Central memory CD8-positive, alpha-beta T cell (primary cell): ENCODE measurements around the gene ATXN3.

ENCODE experiments used
- ATAC-seq: fragments of 150-1000 bp; cut with Tn5 transposase; replicated peaks from 2 replicates; pipeline ENCODE4 v1.10.0; 2022; ENCODE audit warnings: mild to moderate bottlenecking, moderate FRiP score, moderate number of reproducible peaks; ENCODE audit not compliant: poor library complexity, severe bottlenecking; ENCODE audit errors: extremely low read depth
- DNase-seq, 2 donors: peaks; one replicate each; pipeline ENCODE4 v3.0.0; 2021; ENCODE audit warnings: low spot score in 2 of 2
- H3K27ac Mint-ChIP-seq: one replicate; pipeline ENCODE4 v1.8.0; 2022; ENCODE audit warnings: low read depth, mild to moderate bottlenecking, moderate library complexity, mixed read lengths
- H3K27me3 Mint-ChIP-seq: one replicate; pipeline ENCODE4 v1.8.0; 2022; ENCODE audit warnings: mixed read lengths
- H3K36me3 Mint-ChIP-seq: one replicate; pipeline ENCODE4 v1.8.0; 2022; ENCODE audit warnings: mild to moderate bottlenecking, moderate library complexity, mixed read lengths; ENCODE audit not compliant: insufficient read depth
- H3K4me1 Mint-ChIP-seq: one replicate; pipeline ENCODE4 v1.8.0; 2022; ENCODE audit warnings: mixed read lengths
- H3K4me3 Mint-ChIP-seq: one replicate; pipeline ENCODE4 v1.8.0; 2022; ENCODE audit warnings: mild to moderate bottlenecking, moderate library complexity, mixed read lengths
- H3K9me3 Mint-ChIP-seq: one replicate; pipeline ENCODE4 v1.8.0; 2022; ENCODE audit warnings: mixed read lengths

ATXN3 gene

DNA sequence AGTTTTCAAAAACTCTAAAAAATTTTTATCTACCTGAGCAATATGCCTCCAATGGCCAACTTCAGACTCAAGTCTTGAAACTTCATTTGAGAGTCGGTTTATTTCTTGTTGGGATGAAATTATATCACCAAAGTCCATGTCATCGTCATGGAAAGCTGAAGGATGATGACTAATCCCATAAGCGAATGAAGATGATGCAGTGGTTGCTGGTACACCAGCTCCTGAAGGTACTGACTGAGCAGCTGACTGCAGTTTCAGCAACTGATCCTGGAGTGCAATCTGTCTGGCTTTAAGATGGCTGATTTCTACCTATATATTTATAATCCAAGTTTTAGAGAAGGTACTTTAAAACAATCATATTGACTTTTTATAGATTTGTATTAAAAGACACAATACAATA lies 84.9 kb downstream of the ATXN3 start:
- Mint-ChIP-seq H3K9me3 (no peaks in the 10 kb centered on the region), H3K4me1 (peaks cover 4% of the 10 kb centered on the region), H3K27ac (no peak overlapping the region), H3K27me3 (no peaks in the 10 kb centered on the region), H3K4me3 (no peak overlapping the region), H3K36me3 (peaks cover 31% of the 10 kb centered on the region)
- no peak for DNase-seq
- ATAC-seq: no peak

DNA sequence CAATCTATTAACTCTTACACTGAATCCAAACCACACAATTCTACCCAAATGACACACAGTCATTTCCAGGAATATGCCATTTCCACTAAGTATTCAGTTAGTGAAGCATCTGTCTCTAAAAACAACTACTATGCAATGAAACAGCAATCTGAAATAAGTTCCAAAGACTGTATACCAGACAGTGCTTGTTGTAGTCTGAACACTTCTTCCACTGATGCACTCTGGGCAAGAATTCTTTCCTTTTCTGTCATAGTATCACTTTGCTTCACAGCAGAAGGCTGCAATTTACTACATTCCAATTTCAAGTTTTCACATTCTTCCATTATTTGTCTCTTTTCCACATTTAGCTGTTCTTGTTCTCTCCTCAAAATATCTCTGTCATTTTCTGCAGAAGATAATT lies 92.3 kb downstream of the ATXN3 start:
- no peak overlapping the region for H3K4me3 Mint-ChIP-seq
- peaks cover 11% of the 10 kb centered on the region for H3K4me1 Mint-ChIP-seq
- no peak overlapping the region for H3K27ac Mint-ChIP-seq
- no peaks in the 10 kb centered on the region for H3K27me3 Mint-ChIP-seq
- H3K36me3 Mint-ChIP-seq: peaks cover 34% of the 10 kb centered on the region
- ATAC-seq (no peak), DNase-seq (no peak)
- H3K9me3 Mint-ChIP-seq: no peaks in the 10 kb centered on the region

DNA sequence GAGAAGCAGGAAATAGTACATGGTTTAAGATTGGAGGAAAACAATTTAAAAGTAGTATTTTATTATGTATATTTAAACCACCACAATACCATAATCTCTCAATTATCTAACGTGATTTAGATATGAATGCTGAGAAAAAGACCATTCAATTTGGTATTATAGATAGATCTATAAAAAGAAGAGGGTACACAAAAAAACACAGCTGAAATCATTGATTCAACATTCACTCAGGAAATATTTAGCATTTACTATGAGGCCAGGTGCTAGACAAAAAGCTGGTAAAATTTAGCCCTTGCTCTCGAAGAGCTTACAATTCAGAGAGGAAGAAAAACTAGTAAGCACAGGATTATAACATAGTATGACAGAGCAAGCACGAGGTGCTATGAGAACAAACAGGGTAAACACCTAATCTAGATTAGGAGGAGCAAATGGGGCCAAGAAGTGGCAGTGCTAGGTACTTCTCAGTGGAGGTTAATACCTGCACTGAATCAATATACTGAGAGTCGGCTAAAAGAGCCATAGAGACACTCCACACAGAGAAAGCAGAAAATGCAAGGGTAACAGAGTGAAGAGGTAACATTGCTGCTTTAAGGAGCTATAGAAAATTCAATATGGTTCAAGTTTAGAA lies 94.1 kb downstream of the ATXN3 start:
- ATAC-seq (no peak), DNase-seq (no peak)
- Mint-ChIP-seq H3K9me3 (no peaks in the 10 kb centered on the region), H3K36me3 (peaks cover 41% of the 10 kb centered on the region), H3K4me1 (peaks cover 11% of the 10 kb centered on the region), H3K4me3 (no peak overlapping the region), H3K27me3 (no peaks in the 10 kb centered on the region), H3K27ac (peak overlapping the region; percentile 12)

- ATAC-seq: no peak
- DNase-seq: no peak
- Mint-ChIP-seq H3K9me3 (no peaks in the 10 kb centered on the region), H3K27me3 (no peaks in the 10 kb centered on the region), H3K36me3 (peaks cover 47% of the 10 kb centered on the region), H3K27ac (no peak overlapping the region), H3K4me3 (no peak overlapping the region), H3K4me1 (peaks cover 12% of the 10 kb centered on the region)
These were observed 95.7 kb downstream of the ATXN3 start for GRCh38 chr14:92010644-92011043.

GRCh38 chr14:92009604-92010003 lies 96.8 kb downstream of the ATXN3 start:
- no peaks in the 10 kb centered on the region for H3K9me3 Mint-ChIP-seq
- H3K27me3 Mint-ChIP-seq: no peaks in the 10 kb centered on the region
- H3K36me3 Mint-ChIP-seq: peaks cover 46% of the 10 kb centered on the region
- DNase-seq (no peak), ATAC-seq (no peak)
- no peak overlapping the region for H3K4me3 Mint-ChIP-seq
- peaks cover 22% of the 10 kb centered on the region for H3K4me1 Mint-ChIP-seq
- H3K27ac Mint-ChIP-seq: no peak overlapping the region
